ENCODE measurements around the gene ZNF609. TPM values are rescaled to one million over a fixed set of nuclear protein-coding genes. Genes with fewer than 3 reads are reported as not detected.

Gene ZNF609
- total RNA-seq, 1 donor from 2014 or later = 75.3 TPM

GRCh38 chr15:64535460-64536243 is 75.3 kb downstream of the ZNF609 start:
- DNase-seq (ENCODE audit: low spot score, unreplicated experiment) = no peak
- H3K9me3 Mint-ChIP-seq (ENCODE audit: low read depth) = peaks cover 3% of the 10 kb centered on the region
- TF ChIP-seq, protein P1, sequence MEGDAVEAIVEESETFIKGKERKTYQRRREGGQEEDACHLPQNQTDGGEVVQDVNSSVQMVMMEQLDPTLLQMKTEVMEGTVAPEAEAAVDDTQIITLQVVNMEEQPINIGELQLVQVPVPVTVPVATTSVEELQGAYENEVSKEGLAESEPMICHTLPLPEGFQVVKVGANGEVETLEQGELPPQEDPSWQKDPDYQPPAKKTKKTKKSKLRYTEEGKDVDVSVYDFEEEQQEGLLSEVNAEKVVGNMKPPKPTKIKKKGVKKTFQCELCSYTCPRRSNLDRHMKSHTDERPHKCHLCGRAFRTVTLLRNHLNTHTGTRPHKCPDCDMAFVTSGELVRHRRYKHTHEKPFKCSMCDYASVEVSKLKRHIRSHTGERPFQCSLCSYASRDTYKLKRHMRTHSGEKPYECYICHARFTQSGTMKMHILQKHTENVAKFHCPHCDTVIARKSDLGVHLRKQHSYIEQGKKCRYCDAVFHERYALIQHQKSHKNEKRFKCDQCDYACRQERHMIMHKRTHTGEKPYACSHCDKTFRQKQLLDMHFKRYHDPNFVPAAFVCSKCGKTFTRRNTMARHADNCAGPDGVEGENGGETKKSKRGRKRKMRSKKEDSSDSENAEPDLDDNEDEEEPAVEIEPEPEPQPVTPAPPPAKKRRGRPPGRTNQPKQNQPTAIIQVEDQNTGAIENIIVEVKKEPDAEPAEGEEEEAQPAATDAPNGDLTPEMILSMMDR (IDR thresholded peaks at IDR 0.05; ENCODE audit: unreplicated experiment) = no peak
- H3K36me3 Mint-ChIP-seq (ENCODE audit: insufficient read depth) = peaks cover 9% of the 10 kb centered on the region
- no peak overlapping the region for H3K4me3 Mint-ChIP-seq (ENCODE audit: low read depth)
- peak overlapping the region; percentile 80 for H3K27ac Mint-ChIP-seq
- H3K4me1 Mint-ChIP-seq (ENCODE audit: low read depth) = peaks cover 9% of the 10 kb centered on the region
- H3K27me3 Mint-ChIP-seq = no peaks in the 10 kb centered on the region

DNA sequence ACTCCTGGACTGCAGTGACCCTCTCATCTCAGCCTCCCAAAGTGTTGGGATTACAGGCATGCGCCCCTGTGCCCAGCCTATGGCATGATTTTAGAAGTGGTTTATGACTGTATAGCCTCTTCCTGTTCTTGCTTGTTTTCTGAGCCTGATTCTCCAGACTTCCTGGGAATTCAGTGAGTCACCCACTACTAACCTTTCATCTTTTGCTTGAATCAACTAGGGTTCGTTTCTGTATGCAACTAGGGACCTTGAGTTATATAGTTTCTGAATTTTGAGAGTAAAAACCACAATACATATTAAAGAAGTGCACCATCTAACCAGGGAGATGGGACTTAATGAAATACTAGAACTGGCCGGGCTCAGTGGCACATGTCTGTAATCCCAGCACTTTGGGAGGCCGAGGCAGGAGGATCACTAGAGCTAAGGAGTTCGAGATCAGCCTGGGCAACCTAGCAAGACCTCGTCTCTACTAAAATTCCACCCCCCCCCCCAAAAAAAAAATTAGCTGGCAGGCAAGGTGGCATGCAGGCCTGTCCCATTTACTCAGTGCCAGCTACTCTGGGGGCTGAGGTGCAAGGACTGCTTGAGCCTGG is 76.0 kb downstream of the ZNF609 start:
- H3K4me3 Mint-ChIP-seq (ENCODE audit: low read depth) = no peak overlapping the region
- H3K27ac Mint-ChIP-seq = peak overlapping the region; percentile 72
- no peak for DNase-seq (ENCODE audit: low spot score, unreplicated experiment)
- H3K36me3 Mint-ChIP-seq (ENCODE audit: insufficient read depth) = peaks cover 9% of the 10 kb centered on the region
- no peaks in the 10 kb centered on the region for H3K27me3 Mint-ChIP-seq
- TF ChIP-seq, protein P1 (IDR thresholded peaks at IDR 0.05; ENCODE audit: unreplicated experiment) = no peak
- H3K9me3 Mint-ChIP-seq (ENCODE audit: low read depth) = peaks cover 3% of the 10 kb centered on the region
- H3K4me1 Mint-ChIP-seq (ENCODE audit: low read depth) = peaks cover 9% of the 10 kb centered on the region

DNA sequence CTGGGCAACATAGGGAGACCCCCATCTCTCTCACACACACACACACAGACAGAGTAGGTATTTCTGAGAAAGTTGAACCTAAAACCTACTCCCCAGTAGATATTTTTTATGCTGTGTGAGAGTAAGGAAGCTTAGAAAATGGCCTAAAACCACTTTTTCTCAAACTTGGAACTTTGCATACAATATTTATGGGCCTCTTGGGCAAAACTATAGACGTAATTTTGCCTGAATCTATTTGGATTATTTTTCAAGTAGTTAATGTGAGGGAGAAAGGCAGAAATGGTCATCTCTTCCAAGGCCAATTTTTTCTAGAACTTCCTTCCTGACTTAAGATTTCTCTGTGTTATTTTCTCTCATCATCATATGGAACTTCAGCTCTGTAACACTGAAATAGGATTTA is 81.7 kb downstream of the ZNF609 start:
- TF ChIP-seq, protein P1 (IDR thresholded peaks at IDR 0.05; ENCODE audit: unreplicated experiment) = no peak
- H3K4me3 Mint-ChIP-seq (ENCODE audit: low read depth) = no peak overlapping the region

GRCh38 chr15:64544450-64544849 is 84.1 kb downstream of the ZNF609 start:
- Mint-ChIP-seq H3K9me3 (ENCODE audit: low read depth) (peaks cover 3% of the 10 kb centered on the region), H3K36me3 (ENCODE audit: insufficient read depth) (peaks cover 10% of the 10 kb centered on the region), H3K27ac (peak overlapping the region; percentile 63), H3K4me3 (ENCODE audit: low read depth) (no peak overlapping the region), H3K4me1 (ENCODE audit: low read depth) (peaks cover 17% of the 10 kb centered on the region), H3K27me3 (no peaks in the 10 kb centered on the region)
- TF ChIP-seq, protein P1 (IDR thresholded peaks at IDR 0.05; ENCODE audit: unreplicated experiment) = no peak
- DNase-seq (ENCODE audit: low spot score, unreplicated experiment) = no peak

More for the DNA sequence above, 81.7 kb downstream of the ZNF609 start:
- peaks cover 3% of the 10 kb centered on the region for H3K9me3 Mint-ChIP-seq (ENCODE audit: low read depth)
- peaks cover 9% of the 10 kb centered on the region for H3K36me3 Mint-ChIP-seq (ENCODE audit: insufficient read depth)
- peaks cover 15% of the 10 kb centered on the region for H3K4me1 Mint-ChIP-seq (ENCODE audit: low read depth)
- no peak overlapping the region for H3K27ac Mint-ChIP-seq
- no peaks in the 10 kb centered on the region for H3K27me3 Mint-ChIP-seq
- DNase-seq (ENCODE audit: low spot score, unreplicated experiment) = no peak

DNA sequence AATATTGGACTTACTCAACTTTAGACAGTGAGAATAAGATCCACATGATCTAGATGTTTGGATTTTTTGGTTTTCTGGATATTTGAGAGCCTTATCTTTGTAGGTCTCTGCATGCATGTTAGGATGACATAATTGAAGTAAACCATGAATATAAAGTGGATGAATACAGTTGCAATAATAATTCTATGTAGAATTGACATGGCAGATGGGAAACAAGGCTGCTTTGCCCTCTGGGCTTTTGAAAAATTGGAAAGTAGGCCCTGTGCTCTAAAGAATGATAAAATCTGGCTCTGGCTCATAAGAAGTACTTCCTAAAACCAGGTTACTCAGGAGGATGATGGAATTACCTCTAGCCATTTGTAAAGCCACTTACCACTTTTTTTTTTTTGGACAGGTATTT is 86.9 kb downstream of the ZNF609 start:
- H3K27ac Mint-ChIP-seq = no peak overlapping the region
- peaks cover 6% of the 10 kb centered on the region for H3K36me3 Mint-ChIP-seq (ENCODE audit: insufficient read depth)
- no peak overlapping the region for H3K4me3 Mint-ChIP-seq (ENCODE audit: low read depth)
- no peaks in the 10 kb centered on the region for H3K9me3 Mint-ChIP-seq (ENCODE audit: low read depth)
- peaks cover 22% of the 10 kb centered on the region for H3K4me1 Mint-ChIP-seq (ENCODE audit: low read depth)
- DNase-seq (ENCODE audit: low spot score, unreplicated experiment) = no peak
- no peaks in the 10 kb centered on the region for H3K27me3 Mint-ChIP-seq
- TF ChIP-seq, protein P1 (IDR thresholded peaks at IDR 0.05; ENCODE audit: unreplicated experiment) = no peak

Measured in progenitor cell of endocrine pancreas (in vitro differentiated cells).